GM18498 (cell line): Measurements from ENCODE around the gene ARMC9.
"Not testable (repeated sequence)": the region's sequence is repeated elsewhere in the genome, so short reads cannot be mapped to it uniquely, and the experiment has no call there.

ENCODE experiments used
- ATAC-seq: cut with Tn5 transposase; IDR thresholded peaks from one replicate; pipeline ENCODE4 v1.9.1; 2021; ENCODE audit warnings: mild to moderate bottlenecking, moderate library complexity; ENCODE audit not compliant: unreplicated experiment

The ARMC9 gene

DNA sequence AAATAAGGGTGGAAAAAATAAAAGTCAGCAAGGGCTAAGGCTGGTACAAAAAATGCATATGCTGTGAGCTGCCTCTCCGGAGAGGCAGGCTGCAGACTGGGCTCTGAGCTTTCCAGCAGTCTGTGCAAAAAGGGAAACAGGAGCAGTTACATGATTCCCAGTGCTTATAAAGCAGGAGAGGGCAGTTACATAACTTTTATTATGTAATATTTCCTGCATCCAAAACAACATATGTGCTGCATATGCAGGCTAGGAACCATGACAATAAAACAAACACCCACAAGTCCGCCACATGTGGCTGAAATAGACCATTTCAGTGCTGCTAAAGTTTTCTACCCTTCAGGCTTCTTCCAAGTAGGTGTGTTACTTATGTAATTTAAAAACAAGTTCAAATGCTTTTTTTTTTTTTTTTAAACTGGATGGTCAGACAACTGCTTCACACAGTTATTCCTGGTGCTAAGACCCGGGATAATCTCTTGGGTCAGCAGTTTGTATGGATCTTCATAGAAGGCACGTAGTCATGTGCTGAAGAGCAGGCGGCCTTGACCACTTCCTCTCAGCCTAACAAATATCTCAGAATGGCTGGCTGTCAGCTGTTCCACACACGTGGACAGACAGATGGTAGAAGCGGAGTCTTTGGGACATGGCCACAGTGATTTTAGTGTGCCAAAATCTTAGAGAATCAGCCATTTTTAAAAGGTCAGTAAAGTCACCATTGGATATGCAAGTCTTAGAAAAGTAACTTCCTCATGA, 43.5 kb downstream of the ARMC9 start:
- ATAC-seq, result no peak

DNA sequence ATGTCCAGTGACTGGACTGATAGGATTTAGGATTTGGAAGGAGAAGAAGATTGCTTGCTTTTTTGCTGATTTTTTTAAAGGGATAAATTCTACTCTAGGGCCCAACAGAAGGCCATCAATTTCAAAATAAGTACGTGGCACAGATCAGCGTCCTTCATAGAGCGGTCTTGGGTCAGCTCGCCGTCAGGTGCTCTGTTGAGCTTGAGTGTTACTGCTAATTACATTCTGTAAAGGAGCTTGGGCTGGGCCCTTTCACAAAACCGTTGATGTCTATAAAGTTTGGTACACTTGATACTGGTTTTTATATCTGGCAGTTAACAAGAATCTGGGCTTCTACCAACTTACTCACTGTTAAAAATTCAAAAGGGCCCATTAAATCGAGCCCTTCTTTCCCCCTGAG, 45.4 kb downstream of the ARMC9 start:
- no peak for ATAC-seq

DNA sequence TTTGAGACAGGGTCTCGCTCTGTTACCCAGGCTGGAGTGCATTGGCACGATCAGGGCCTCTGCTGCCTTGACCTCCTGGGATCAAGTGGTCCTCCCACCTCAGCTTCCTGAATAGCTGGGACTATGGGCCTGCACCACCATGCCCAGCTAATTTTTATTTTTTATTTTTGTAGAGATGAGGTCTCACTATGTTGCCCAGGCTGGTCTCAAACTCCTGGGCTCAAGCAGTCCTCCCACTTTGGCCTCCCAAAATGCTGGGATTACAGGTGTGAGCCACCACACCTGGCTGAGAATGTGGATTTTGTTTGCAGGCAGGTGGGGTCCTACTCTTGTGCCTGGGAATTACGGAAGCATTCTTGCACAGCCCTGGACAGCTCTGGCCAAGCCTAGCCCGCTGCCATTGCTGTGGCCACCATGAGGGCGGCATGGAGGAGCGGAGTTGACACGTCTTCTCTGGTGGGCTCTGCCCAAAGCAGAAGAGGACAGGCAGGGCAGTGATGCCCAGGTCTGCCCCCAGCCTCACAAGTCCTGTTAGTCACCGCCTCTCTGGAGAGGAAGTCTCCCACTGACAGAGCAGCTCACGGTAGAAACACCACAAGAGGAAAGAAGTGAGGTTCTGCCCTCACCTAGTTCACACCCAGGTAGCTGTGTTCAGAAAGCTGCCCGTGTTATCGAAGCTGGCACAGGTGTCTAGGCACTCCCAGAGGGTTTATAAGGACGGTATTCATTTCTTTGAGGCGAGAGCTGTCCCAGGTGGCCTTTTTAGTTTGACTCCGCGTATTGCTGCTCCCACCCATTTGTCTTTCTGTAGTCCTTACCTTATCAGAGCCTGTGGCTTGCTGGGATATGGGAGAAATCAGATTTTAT, 46.2 kb downstream of the ARMC9 start:
- no peak for ATAC-seq

DNA sequence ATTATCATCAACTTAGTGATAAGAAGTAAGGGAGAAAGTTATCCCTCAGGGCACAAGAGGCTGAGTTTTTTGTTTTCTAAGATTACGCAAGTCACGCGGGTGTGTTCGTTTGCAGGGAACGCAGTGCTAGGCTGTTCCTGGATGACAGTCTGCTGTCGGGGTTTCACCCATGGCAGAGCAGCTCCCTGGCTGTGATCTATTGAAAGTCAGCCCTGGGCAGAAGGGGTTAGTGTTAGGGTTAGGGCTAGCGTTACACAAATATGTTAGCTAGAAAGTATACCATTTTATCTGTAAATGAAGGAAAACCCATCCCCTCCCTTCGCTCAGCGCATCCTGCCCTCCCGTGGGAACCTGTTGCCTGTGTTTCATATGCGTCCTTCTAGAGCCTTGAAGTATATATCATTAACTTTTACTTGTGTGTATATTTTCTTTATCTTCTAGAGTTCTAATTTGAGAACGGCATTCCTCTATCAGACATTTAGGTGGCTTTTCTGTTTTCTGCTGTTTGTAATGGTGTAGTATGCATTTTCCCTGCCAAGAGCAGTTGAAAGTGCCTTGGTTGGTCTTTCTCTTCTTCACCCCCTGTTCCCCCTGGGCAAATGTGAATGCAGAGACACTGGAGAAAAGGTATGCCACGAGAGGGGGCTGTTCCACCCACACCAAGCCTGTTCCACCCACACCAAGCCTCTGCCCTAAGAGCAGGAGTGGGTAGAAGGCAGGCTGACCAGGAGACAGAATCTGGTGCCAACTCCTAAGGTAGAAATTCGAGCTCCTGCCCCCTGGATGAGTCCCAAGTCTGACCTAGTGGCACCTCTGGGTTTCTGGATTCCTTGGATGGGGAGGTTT, 47.0 kb downstream of the ARMC9 start:
- ATAC-seq, result no peak

DNA sequence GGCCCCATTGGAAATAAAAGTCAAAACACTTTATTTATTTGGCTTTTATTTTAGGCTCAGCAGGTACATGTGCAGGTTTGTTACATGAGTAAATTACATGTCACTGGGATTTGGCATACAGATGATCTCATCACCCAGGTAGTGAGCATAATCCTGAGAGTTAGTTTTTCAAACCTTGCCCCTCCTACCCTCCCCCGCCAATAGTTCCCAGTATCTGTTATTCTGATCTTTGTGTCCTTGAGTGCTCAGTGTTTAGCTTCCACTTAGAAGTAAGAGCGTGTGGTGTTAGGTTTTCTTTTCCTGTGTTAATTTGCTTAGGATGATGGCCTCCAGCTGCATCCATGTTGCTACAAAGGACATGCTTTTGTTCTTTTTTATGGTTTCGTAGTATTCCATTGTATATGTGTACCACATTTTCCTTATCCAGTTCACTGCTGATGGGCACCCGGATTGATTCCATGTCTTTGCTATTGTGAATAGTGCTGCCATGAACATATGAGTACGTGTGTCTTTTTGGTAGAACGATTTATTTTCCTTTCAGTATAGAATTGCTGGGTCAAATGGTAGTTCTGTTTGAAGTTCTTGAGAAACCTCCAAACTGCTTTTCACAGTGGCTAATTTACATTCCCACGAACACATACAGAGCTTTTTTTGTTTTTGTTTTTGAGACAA, 47.9 kb downstream of the ARMC9 start:
- ATAC-seq, result no peak

DNA sequence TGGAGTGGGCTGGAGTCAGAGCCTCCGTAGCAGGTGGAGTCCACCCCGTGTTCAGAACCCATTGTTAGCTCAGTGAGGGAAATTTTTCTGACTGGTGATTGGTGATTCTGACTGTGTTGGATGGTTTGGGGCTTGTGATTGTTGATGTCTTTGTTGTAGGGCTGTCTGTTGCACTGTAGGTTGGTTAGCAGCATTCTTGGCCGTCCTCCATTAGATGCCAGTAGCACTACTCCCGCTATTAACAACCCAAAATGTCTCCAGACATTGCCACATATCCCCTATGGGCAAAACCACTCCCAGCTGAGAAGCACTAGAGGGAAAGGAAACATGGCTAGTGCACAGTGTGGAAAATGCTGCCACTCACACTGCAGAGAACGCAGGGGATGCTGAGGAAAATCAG, 51.7 kb downstream of the ARMC9 start:
- ATAC-seq, result no peak

DNA sequence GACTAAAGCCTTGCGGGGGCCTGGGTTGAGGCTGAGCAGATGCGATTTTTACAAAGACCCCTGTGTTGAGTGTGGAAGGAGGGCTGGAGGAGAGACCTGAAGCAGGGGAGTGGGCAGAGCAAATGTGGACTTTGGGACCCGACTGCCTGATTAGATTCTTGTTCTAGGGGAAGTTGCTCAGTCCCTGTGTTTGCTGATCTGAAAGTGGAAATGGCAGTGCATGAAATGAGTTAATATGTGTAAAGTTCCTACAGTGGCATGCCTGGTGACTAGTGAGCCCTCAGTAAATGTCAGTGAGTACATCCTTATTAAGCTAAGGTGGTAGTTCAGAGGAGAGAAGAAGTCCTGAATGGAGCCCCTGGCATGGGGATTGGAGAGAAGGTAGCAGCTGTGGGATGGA, 52.3 kb downstream of the ARMC9 start:
- no peak for ATAC-seq

DNA sequence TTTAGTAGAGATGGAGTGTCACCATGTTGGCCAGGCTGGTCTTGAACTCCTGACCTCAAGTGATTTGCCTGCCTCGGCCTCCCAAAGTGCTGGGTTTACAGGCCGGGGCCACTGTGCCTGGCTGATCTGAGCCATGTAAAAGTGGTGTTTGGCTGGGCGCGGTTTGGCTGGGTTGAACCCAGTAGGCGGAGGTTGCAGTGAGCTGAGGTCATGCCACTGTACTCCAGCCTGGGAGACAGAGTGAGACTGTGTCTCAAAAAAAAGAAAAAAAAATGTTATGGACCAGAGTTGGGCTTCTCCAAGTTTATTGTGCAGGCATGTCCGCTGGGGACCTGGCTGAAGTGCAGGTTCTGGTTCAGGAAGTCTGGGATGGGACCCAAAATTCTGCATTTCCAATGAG, 54.9 kb downstream of the ARMC9 start:
- not testable (repeated sequence) for ATAC-seq

DNA sequence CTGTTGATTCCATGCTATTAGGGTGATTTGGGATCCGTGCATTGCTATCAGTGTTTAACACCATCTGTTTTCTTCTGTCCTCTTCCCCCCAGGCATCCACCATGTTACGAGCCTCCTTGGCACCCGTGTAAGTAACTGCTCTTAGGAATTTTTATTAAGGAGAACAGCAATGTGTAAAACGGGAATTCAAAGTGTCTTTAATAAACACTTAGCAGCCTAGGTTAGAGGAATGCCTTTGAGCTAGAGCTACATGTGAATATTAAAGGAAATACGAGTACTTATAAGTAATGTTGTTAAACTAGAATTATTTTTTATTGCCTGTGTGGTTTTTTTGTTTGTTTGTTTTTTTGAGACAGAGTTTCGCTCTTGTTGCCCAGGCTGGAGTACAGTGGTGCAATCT, 58.1 kb downstream of the ARMC9 start:
- no peak for ATAC-seq

DNA sequence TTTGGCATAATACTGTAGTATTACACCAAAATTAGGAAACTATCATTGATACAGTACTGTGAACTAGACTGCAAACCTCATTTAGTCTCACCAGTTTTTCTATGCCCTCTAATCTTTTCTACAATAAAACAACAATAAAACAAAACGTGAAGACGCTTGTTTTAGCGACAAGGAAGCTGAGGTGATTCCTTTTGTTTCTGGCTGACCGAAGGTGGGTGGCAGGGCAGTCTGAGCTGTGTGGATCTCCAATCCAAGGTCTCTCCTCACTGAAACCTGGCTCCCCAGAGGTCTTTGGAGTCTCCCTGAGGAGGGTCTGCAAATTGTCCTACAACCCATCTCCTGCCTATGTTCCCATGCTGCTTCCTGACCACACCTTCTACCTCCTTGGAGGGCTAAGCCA, 59.3 kb downstream of the ARMC9 start:
- ATAC-seq, result no peak

DNA sequence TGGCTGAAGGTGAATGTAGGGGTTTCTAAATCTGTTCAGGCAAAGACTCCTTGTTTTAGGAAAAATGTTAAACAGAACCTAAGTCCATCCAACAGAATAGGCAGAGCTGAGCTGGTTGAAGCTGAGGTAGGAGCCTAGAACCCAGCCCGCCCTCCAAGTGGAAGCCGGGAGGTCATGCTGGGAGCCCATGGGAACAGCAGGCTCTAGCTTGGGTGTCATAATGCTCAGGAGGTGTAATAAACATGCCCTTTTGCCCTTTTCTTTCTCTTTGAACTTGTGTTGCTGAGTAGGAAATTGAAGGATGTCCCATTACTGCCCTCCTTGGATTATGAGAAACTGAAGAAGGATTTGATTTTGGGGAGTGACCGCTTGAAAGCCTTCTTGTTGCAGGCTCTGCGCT, 60.3 kb downstream of the ARMC9 start:
- no peak for ATAC-seq

DNA sequence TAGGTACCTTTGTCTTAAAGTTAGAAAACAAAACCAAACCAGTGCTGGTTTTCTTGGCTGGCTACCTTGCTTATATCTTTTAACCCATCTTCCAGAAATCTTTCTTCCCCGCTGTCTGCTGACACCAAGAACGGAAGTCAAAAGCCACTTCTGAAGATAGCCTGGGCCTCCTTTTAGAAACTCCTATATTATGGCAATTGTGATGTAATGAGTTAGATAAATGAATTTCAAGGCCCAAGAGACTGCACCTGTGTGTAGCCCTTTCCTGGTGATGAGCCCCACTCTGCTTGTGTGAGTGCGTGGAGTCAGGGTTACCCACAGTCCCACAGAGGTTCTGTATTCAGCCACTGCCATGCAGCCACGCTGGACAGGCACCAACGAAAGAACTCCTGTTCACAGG, 60.7 kb downstream of the ARMC9 start:
- no peak for ATAC-seq

DNA sequence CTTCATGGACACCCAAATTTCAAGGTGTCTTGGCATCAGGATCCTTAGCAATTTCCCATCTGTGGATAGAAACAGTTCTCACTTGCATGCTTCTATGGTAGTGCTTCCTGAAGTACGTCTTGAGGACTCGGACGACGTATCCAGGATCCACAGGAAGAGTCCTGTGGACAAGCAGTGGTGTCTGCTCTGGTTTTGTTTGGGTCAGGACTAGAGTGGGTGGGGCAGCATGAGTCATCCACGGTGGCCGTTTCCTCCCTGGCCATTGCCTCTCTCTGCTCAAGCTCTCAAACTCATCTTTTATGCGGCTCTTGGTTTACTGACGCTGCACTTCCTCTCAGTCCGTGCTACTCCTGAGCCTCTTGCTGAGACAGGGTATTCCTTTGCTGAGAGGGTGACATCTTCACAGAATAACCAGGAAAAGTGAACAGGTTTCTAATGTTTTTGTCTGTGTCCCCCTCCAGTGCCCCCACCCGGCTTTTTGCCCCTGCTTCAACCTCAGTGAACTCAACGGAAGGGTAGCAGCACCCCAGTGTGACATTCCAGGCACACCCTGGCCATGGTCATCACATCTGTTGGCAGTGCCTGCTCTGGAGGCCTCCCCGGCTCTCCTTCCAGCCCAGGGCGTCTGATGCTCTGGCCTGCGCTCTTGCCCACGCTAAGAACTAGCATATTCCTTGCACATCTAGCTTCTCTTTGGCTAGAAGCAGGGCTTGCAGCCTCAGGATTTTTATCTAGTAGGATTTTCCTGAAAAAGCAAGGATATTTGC, 62.2 kb downstream of the ARMC9 start:
- no peak for ATAC-seq

DNA sequence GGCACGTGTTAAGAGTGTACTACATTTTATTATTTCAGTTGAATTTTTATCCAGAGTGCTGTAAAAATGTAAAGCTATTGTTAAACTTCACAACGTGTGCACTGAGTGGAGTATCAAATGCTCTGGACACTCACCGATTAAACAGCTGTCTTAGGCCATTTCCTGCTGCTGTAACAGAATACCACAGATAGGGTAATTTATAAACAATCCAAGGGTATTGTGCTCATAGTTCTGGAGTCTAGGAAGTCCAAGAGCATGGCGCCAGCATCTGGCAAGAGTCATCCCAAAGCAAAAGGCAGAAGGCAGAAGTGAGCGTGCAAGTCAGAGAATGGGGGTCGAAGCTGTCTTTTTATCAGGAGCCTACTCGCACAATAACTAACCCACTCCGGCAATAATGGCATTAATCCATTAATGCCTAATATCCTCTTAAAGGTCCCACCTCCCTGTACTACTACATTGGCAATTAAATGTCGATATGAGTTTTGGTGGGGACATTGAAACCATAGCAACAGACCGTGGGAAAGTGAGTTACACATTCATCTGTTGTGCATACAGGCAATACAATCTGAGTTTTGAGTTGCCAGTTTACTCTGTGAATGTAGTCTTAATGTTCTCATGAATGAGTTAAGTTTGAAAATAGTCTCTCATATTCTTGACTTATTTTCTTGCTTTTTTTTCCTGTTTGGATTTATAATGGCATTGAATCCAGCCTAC, 64.8 kb downstream of the ARMC9 start:
- no peak for ATAC-seq

DNA sequence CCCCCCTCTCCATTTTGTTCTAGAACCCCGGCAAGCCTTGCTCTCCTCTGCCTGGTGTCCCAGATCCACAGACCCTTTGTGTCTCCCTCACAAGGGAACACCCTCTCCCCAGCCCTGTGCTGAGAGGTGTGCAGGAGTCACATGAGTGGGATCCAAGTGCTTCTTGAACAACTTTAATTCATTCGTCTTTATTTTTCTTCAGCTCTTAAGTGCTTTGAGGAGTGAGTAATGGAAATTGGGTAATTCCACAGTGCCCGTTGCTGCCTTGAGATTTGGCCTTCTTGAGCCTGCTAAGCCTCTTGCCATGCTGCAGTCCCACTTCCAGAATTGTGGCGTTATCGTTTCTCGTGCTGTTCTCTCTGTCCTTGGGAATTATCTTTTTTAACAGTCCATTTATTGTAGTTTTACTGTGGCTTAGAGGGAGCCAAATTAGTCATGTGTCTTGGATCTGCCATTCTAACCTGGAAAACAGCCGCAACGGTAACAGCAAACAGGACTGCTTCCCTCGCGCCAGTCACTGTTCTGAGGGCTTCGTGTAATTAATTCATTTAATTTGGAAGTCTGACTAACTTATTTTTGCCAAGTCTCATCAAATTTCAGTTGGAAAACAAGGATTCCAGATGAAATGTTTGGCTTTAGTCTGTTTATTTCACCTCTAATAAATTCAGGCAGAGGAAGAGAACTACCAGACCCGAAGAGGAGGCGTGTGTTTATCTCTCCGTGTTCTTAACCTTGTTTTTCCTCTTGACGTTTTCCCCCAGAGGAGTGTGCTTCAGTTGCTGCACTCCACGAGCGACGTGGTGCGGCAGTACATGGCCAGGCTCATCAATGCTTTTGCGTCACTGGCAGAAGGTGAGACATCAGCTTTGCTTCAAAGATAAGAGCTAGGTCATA, 72.0 kb downstream of the ARMC9 start:
- ATAC-seq, result no peak

DNA sequence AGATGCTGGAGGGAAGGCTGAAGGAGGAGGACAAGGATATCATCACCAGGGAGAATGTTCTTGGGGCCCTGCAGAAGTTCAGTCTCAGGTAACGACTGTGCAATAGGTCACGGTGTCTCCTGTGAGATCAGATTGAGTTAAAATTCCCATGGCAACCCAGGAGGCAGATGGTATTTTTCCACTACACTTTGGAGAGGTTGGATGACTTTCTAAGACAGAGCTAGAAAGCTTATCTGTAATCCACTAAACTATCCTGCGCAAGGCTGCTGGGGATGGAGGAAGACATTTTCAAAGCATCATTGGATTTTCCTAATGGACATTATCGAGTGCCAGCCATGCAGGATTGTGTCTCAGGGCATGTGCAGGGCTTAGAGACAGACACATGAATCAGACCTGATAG, 74.6 kb downstream of the ARMC9 start:
- no peak for ATAC-seq

DNA sequence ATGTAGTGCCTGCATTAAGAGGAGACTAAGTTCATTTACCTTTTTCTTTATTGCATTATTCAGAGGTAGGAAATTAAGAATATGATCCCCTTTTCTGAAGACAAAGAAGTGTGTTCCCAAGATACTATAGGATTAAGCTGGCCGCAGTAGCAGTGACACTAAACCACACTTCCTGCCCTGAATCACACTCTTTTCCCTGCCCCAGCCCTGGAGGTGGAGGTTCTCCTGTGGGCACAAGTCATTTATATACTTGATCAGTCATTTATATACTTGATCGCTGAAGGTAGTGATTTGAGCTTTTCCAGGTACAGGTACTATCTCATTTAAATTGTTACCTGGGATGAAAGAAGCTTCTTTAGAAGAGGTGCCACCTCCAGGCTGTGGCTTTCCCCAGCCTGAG, 78.6 kb downstream of the ARMC9 start:
- ATAC-seq, result no peak

DNA sequence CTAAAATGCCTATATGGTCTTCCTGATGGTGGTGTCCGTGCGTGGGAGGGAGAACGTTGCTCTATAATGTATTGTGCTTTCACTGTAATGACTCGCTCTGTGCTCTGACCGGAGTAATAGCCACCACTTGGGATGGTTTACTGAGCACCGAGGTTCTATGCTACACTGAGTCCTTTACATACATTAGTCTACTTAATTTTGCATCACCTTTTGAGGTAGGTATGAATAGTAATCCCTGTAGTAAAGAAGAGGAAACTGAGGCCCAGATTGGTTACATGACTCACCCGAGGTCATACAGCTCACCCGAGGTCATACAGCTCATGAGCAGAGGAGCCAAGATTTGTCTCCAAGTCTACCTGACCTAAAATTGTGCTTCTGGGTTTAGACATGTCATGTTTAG, 79.5 kb downstream of the ARMC9 start:
- ATAC-seq, result no peak

DNA sequence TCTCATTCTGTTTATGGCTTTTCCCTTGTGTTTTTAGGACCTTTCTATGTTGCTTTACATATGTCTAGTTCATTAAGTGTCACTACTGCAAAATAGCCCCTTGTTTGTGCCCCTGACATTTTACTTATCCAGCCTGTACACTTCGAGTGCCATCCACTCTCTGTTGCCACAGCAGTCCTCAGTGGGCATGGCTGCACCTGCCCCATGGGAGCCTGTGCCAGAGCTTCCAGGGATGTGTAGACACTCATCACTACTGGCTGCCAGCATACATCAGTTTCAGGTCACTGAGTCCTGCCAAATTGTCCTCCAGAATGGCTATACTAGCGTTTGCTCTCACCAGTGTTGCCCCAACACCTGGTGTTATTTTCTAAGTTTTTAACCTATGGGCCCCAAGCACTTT, 80.4 kb downstream of the ARMC9 start:
- ATAC-seq, result no peak
